Dermis microvascular lymphatic vessel endothelial cell (primary cell): ENCODE results near the gene KRT9. TPM values are rescaled to one million over a fixed set of nuclear protein-coding genes. Genes with fewer than 3 reads are reported as not detected.
"Not testable (repeated sequence)": the region's sequence is repeated elsewhere in the genome, so short reads cannot be mapped to it uniquely, and the experiment has no call there.

Experiments
- DNase-seq, 2 donors: peaks; one replicate each; pipeline versions ENCODE4 v3.0.0 to v3.0.0-alpha.2; 2010; ENCODE audit warnings: low read depth in 2 of 2
- total RNA-seq: library from RNA; depleted of rRNA; stranded (reverse); fragments of >200 nt; gene quantifications from 2 replicates; pipeline ENCODE4 v1.2.1, GENCODE V29; 2014

The KRT9 gene
- total RNA-seq, 1 donor from 2014 or later: not detected

- DNase-seq: no peak
Measured at GRCh38 chr17:41600318-41600717, 28.5 kb upstream of the KRT9 start.

- DNase-seq: no peak
Measured at GRCh38 chr17:41599680-41600079, 27.8 kb upstream of the KRT9 start.

- no peak for DNase-seq
Measured at GRCh38 chr17:41595585-41595984, 23.7 kb upstream of the KRT9 start.

- DNase-seq: no peak
Measured at GRCh38 chr17:41594363-41594915, 22.6 kb upstream of the KRT9 start.

GRCh38 chr17:41593306-41593981 lies 21.6 kb upstream of the KRT9 start:
- no peak for DNase-seq

GRCh38 chr17:41592601-41593305 lies 20.9 kb upstream of the KRT9 start:
- DNase-seq: no peak

- no peak for DNase-seq
Measured at GRCh38 chr17:41589301-41589700, 17.4 kb upstream of the KRT9 start.

- DNase-seq: no peak
Measured at GRCh38 chr17:41588126-41588810, 16.4 kb upstream of the KRT9 start.

- DNase-seq: no peak
Measured at GRCh38 chr17:41586863-41587495, 15.1 kb upstream of the KRT9 start, which contains the start of gene KRT14. TSS of gene KRT14 (minus strand) at chr17:41586895. CDS start at chr17:41586834, 61 bp downstream.

GRCh38 chr17:41585301-41586056 lies 13.6 kb upstream of the KRT9 start:
- DNase-seq: no peak

- not testable (repeated sequence) for DNase-seq
Measured at GRCh38 chr17:41584331-41584927, 12.6 kb upstream of the KRT9 start.

GRCh38 chr17:41583137-41584127 lies 11.6 kb upstream of the KRT9 start:
- no peak for DNase-seq

GRCh38 chr17:41582061-41582968 lies 10.5 kb upstream of the KRT9 start:
- DNase-seq: not testable (repeated sequence)

- no peak for DNase-seq
Measured at GRCh38 chr17:41581366-41582060, 9.7 kb upstream of the KRT9 start.

- no peak for DNase-seq
Measured at GRCh38 chr17:41580687-41581365, 9.0 kb upstream of the KRT9 start.

- DNase-seq: no peak
Measured at GRCh38 chr17:41580244-41580575, 8.4 kb upstream of the KRT9 start.
